Fibroblast of skin of scalp (primary cell): ENCODE data around the gene MXI1.
"Not testable (repeated sequence)": the region's sequence is repeated elsewhere in the genome, so short reads cannot be mapped to it uniquely, and the experiment has no call there.

Source experiments
- DNase-seq: peaks from one replicate; pipeline ENCODE4 v3.0.0-alpha.2; 2013

The MXI1 gene

DNA sequence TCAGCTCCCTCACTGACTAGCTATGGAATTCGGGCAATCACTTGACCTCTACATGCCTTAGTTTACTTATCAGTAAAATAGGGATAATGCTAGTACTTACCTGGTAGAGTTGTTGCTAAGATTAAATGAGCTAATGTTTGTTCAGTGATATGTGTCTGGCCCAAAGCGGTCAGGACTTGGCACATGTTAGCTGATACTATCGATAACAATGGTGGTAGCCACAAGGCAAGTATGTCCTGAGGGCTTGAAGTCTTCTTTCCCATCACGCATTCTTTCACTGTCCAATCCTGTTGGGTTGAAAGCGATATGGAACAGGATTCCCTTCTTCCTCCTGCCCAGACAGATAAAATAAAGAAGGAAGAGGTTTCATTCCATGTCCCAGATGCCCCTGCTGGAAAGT, 25.5 kb upstream of the MXI1 start:
- DNase-seq = no peak

DNA sequence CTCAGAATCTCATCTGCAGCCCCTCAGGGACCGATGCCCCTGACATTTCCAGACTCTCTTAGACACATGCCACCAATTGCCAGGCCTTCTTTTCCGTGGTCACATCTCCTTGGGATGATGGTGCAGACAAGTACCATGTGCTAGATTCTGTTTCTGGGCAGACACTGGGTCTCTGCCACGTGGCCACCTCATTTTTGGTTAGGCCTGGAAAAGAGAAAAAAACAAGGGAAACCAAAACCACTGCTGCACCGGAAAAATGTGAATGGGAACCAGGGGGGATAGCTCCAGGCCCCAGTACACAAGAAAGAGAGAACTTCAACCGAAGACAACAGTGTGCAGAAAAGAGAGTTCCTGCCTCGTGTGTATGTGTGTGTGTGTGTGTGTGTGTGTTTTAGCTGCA, 23.0 kb upstream of the MXI1 start:
- DNase-seq = no peak

DNA sequence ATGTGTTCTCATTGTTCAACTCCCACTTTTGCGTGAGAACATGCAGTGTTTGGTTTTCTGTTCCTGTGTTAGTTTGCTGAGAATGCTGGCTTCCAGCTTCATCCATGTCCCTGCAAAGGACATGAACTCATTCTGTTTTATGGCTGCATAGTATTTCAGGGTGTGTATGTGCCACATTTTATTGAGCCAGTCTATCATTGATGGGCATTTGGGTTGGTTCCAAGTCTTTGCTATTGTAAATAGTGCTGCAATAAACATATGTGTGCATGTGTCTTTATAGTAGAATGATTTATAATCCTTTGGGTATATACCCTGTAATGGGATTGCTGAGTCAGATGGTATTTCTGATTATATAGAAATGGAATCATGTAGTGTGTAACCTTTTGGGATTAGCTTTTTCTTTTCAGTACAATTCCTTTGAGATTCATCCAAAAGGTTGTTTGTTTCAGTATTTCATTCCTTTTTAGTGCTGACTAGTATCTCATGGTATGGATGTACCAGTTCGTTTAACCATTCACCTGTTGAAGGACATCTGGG, 21.7 kb upstream of the MXI1 start:
- DNase-seq = not testable (repeated sequence)

DNA sequence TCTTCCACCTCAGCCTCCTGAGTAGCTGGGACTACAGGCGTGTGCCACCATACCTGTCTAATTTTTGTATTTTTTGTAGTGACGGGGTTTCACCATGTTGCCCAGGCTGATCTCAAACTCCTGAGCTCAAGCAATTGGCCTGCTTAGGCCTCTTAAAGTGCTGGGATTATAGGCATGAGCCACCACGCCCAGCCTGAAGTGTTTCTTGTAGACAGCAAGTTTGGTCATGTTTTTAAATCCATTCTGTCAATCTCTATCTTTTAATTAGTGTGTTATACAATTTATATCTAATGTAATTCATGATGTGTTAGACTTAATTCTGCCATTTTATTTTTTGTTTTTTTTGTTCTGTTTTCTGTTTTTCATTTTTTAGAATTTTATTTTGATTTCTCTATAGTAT, 17.2 kb upstream of the MXI1 start:
- DNase-seq = no peak

DNA sequence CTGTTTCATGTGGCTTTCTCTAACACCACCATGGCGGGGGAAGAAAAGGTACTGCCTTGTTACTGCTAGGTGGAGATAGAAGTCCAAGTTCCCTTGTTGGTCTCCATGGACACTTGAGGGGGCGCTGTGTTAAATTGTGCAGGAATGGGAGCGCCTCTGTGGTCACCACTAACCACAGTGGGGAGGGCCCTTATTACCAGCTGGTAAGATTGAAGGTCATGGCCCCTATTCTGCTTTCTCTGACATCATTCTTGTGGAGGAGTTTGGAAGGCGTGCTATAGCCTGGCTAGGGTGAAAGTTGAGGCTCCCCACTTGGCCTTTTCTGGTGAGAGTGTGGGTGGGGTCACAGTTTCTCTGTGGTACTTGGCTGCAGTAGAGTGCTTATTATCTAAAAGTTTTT, 14.9 kb upstream of the MXI1 start:
- DNase-seq = no peak

- DNase-seq = no peak
These were observed 6.9 kb upstream of the MXI1 start for GRCh38 chr10:110200503-110200902.

GRCh38 chr10:110201046-110201445, 6.4 kb upstream of the MXI1 start:
- not testable (repeated sequence) for DNase-seq

GRCh38 chr10:110203500-110204455, 3.6 kb upstream of the MXI1 start:
- no peak for DNase-seq

DNA sequence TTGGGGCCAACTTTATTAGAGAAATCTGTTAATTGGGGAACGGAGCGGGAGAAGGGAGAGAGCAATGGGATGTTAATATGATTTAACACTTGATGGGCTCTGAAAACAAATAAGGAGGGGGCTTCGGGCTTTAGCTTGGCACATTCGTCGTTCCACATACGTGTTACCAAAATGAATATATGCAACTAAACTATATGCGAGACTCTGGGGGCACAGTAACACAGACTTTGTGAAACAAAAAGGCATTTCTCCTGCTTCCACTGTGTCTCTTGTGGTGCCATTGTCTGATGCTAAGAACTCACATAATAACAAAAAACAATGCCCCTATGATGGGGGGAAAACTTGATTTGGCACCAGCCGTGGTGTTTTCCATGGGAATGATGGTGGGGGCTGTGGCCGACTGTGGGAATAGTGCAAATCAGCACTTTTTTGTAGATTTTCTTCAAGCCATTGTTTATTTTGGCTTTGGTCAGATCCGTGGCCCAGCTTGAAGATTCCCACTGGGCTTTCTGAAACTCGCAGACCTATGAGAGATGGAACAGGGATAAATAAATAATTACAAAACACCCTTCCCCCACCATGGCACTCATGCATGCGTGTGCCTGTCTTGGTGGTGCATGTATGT, 2.2 kb upstream of the MXI1 start:
- no peak for DNase-seq

DNA sequence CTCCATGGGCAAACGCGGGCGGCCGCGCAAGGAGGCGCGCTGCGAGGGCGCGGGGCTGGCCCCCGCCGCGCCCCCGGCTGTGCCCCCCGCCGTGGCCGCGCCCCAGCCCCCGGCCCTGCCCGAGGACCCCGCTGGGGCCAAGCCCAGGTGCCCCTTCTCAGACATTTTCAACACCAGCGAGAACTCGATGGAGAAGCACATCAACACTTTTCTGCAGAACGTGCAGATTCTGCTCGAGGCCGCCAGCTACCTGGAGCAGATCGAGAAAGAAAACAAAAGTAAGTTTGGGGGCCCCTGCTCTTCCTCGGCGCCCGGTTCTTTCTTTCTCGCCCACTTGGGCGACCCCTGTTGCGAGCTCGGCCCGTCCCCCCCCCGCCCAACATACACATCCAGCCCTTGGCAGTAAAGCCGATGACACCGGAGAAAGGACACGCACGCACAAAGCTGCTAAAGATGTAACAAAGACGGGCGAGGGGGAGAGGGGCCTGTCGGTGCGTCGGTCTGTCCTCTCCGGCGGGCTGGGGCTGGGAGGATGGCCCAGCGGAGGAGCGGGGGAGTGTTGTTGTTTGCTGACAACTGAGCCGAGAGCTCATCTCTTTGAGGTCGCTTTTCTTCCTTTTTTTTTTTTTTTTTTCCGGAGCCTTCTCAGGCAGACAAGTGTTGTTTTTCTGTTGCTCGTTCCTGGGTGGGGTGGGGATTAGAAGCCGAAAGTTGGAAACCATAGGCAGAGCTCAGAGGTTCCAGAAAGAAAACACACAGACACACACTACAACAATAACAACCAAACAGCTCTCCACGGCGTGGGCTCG, 604 bp downstream of the MXI1 start:
- DNase-seq = peak; percentile 36

GRCh38 chr10:110208614-110209453, 1.4 kb downstream of the MXI1 start:
- DNase-seq = peak; percentile 46

- peak; percentile 88 for DNase-seq
These were observed 2.1 kb downstream of the MXI1 start for GRCh38 chr10:110209454-110209925.

- peak; percentile 75 for DNase-seq
These were observed 2.7 kb downstream of the MXI1 start for GRCh38 chr10:110209926-110210673.

GRCh38 chr10:110210674-110211464, 3.5 kb downstream of the MXI1 start:
- peak; percentile 99 for DNase-seq

DNA sequence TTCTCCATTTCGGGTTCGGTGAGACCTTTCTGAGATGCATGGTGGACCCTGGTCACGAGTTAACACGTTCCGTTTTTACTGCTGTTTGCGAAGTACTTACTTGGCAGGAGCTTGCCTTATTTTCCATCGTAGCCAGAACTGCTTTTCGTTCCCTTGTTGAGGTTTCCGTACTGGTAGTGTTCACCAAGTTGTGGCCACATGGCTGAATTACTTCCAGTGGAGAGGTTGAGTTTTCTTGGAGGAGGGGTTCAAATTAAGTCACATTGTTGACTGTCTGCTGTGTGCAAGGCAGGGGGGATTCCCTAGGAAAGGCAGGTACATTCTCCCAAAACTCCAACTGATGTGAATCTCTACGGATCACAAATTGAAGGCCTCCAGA, 4.0 kb downstream of the MXI1 start:
- no peak for DNase-seq

DNA sequence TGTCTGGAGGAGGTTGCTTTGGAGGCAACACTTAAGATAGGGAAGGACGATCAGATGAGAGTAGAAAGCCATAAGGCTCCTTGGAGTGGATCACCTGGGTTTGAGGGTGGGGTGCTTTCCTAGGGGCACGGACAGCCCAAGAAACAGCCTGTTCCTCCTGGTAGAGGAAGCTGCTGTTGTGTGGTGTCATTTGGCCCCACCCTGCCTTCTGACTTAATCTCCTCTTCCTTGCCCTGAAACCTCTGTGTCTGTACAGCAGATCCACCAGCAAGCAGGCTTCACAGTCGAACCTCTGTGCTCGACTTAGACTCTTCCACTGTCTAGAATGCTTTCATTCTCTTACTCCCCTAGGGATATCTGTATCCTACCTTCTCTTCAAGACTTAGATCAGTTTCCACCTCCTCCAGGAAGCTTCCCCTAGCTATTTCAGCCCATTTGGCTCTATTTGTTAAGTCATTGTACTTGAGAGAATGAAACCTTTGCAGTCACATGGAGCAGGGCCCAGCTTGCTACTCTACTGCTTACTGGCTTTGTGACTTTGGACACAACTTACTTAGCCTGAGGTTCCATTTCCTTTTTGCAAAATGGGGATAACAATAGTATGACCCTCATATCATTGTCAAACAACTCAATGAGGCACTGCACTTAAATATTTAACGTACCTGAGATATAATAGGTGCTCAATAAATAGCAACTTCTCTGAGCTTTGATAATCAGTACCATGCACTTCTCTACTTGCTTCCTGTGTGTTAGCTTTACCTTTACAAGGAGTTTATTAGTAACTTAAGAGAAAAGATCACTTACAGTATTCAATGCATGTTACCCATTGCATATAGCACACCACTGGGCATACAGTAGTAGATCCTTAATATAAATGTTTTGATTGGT, 5.0 kb downstream of the MXI1 start:
- DNase-seq = no peak

DNA sequence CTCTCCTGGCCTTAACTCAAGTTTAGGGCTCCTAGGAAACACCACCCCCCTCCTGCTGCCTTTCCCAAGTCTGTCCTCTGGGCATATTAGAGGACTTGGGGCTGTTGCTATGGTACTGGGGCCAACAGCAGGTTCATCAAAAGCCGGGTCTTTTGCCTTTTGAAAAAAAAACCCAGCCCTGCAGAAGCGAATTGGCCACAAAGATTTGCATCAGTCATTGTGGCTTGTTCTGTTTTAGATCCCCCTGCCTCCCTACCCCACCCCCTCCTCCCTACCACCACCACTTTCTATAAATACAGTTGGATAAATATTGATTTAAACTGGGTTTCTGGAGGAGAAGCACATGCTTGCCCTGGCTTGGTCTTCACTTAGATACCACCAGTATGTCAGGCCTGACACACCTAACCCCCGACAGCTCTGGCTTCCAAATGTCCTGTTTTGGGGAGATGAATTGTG, 7.0 kb downstream of the MXI1 start:
- DNase-seq = peak; percentile 76

DNA sequence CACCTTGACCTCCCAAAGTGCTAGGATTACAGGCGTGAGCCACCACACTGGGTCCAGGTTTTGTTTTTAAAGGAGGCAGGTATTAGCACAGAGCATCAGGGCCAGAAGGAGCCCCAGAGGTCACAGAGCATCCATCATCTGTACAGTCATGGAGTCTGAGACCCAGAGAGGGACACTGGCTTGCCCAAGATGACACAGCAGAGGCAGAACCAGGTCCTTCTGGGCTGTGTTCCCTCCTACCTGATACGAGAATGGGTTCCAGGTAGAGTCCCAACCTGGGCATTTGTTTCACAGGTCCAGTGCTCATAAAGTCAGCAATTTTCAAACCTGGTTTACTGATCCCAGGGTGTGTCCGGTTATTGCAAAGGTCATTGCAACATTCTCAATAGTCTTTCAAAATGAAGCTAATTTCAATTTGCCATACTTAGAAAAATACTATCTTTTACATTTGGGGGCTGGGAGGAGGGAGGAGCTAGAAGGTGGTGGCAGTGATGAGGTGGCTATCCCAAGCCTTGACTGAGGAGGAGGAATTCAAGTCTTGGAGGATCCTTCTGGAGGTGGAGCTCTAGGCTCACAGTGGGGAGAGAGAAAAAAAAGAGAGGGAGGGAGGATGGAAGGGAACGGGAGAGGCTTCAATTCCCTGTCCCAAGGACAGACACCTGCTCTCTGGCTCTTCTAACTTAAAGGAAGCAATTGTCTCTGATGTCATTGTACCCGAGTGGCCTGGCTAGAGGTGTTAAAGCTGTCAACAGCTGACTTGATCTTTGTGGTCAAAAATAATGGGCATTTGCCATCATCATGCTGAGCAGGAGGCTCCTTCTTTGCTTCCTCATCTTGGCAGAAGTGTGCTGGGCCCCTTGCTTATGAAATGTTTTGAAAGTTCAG, 8.1 kb downstream of the MXI1 start:
- no peak for DNase-seq
